Calu3 (cell line): Measurements from ENCODE around the gene MAP2K3. TPM values are rescaled to one million over a fixed set of nuclear protein-coding genes. Genes with fewer than 3 reads are reported as not detected.

Source experiments
- BruUV-seq: library from RNA; stranded (reverse); fragments of 400-500 nt; replicated peaks from 2 replicates; lab custom pipeline; 2021; lab: Mats Ljungman, UMichigan
- CTCF ChIA-PET: fragments of 300-600 bp; sonication (Branson Sonifier 250); formaldehyde crosslinking; loops from one replicate; lab custom pipeline; 2022; ENCODE audit warnings: antibody characterized with exemption; lab: Charles Lee
- DNase-seq: peaks from one replicate; pipeline ENCODE4 v3.0.0; 2022
- H3K27ac Mint-ChIP-seq: one replicate; pipeline ENCODE4 v1.8.0; 2022; ENCODE audit warnings: mixed read lengths; ENCODE audit not compliant: unreplicated experiment
- H3K27me3 Mint-ChIP-seq: one replicate; pipeline ENCODE4 v1.8.0; 2022; ENCODE audit warnings: mixed read lengths; ENCODE audit not compliant: unreplicated experiment
- H3K36me3 Mint-ChIP-seq: one replicate; pipeline ENCODE4 v1.8.0; 2022; ENCODE audit warnings: mild to moderate bottlenecking, moderate library complexity, mixed read lengths; ENCODE audit not compliant: insufficient read depth, unreplicated experiment
- H3K4me1 Mint-ChIP-seq: one replicate; pipeline ENCODE4 v1.8.0; 2022; ENCODE audit warnings: mild to moderate bottlenecking, low read depth, mixed read lengths; ENCODE audit not compliant: unreplicated experiment
- H3K4me3 Mint-ChIP-seq: one replicate; pipeline ENCODE4 v1.8.0; 2022; ENCODE audit warnings: mild to moderate bottlenecking, low read depth, moderate library complexity, mixed read lengths; ENCODE audit not compliant: unreplicated experiment
- H3K9me3 Mint-ChIP-seq: one replicate; pipeline ENCODE4 v1.8.0; 2022; ENCODE audit warnings: low read depth, mixed read lengths; ENCODE audit not compliant: unreplicated experiment
- intact Hi-C: fragments of 100-400 bp; cut with micrococcal nuclease; formaldehyde crosslinking; loops from one replicate; pipeline ENCODE4 v1.10.0; 2022; ENCODE audit not compliant: unreplicated experiment
- total RNA-seq: library from RNA; stranded (reverse); gene quantifications from 2 replicates; pipeline ENCODE4 v1.2.3, GENCODE V29; 2022
- TF ChIP-seq, protein P1 (sequence below): fragments of 200-600 bp; IDR thresholded peaks from one replicate; pipeline ENCODE4 v1.8.0; 2022; ENCODE audit warnings: antibody characterized with exemption; ENCODE audit not compliant: unreplicated experiment

Gene MAP2K3
- total RNA-seq, 1 experiment from 2014 or later = 93.5 TPM

DNA sequence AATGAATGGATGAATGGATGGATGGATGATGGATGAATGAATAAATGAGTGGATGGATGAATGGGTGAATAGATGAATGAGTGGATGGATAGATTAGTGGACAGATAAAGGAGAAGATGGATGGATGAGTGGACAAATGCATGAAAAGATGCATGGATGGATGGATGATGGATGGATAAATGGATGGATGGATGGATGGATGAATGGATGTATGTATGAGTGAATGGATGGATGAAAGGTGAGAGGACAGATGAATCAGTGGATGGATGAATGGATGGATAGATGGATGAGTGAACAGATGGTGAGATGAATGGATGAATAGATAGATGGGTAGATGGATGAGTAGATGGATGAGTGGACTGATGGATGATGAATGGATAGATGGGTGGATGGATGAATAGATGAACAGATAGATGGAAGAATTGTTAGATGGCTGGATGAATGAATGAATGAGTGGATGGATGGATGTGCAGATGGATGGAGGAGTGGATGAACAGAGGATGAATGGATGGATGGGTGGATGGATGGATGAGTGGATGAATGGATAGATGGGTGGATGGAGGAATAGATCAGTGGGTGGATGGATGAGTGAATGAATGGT lies 77.9 kb downstream of the MAP2K3 start:
- Mint-ChIP-seq H3K9me3 (no peaks in the 10 kb centered on the region), H3K36me3 (no peaks in the 10 kb centered on the region), H3K4me1 (no peaks in the 10 kb centered on the region), H3K27ac (no peak overlapping the region), H3K4me3 (no peak overlapping the region), H3K27me3 (peaks cover 3% of the 10 kb centered on the region)
- no TSS peak for BruUV-seq
- DNase-seq = no peak
- TF ChIP-seq, protein P1, sequence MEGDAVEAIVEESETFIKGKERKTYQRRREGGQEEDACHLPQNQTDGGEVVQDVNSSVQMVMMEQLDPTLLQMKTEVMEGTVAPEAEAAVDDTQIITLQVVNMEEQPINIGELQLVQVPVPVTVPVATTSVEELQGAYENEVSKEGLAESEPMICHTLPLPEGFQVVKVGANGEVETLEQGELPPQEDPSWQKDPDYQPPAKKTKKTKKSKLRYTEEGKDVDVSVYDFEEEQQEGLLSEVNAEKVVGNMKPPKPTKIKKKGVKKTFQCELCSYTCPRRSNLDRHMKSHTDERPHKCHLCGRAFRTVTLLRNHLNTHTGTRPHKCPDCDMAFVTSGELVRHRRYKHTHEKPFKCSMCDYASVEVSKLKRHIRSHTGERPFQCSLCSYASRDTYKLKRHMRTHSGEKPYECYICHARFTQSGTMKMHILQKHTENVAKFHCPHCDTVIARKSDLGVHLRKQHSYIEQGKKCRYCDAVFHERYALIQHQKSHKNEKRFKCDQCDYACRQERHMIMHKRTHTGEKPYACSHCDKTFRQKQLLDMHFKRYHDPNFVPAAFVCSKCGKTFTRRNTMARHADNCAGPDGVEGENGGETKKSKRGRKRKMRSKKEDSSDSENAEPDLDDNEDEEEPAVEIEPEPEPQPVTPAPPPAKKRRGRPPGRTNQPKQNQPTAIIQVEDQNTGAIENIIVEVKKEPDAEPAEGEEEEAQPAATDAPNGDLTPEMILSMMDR = no peak
- intact Hi-C loops = no loop called here
- CTCF ChIA-PET = no interaction called here

GRCh38 chr17:21363776-21364642 lies 79.5 kb downstream of the MAP2K3 start:
- no peak overlapping the region for H3K4me3 Mint-ChIP-seq

More at GRCh38 chr17:21363776-21364642, 79.5 kb downstream of the MAP2K3 start:
- Mint-ChIP-seq H3K9me3 (no peaks in the 10 kb centered on the region), H3K36me3 (no peaks in the 10 kb centered on the region), H3K4me1 (no peaks in the 10 kb centered on the region), H3K27me3 (peaks cover 13% of the 10 kb centered on the region), H3K27ac (no peak overlapping the region)
- TF ChIP-seq, protein P1 = no peak
- intact Hi-C loops = no loop called here
- CTCF ChIA-PET = no interaction called here
- no TSS peak for BruUV-seq
- DNase-seq = no peak

Other genes starting within 250 kb of the MAP2K3 start
- 147 and 150 TPM in 2 replicates for gene USP22, start 241.7 kb upstream of the MAP2K3 start, total RNA-seq
- gene DHRS7B, start 157.7 kb upstream of the MAP2K3 start, total RNA-seq = 15.3 and 17.7 TPM in 2 replicates
- 18.9 and 20.3 TPM in 2 replicates for gene TMEM11, start 70.5 kb upstream of the MAP2K3 start, total RNA-seq
- 1.5 and 1.7 TPM in 2 replicates for gene NATD1, start 31.3 kb upstream of the MAP2K3 start, total RNA-seq
- gene KCNJ12, start 91.6 kb downstream of the MAP2K3 start, total RNA-seq = not detected in 2 replicates